ENCODE data around the gene DND1. TPM values are rescaled to one million over a fixed set of nuclear protein-coding genes. Genes with fewer than 3 reads are reported as not detected.
"Not testable (repeated sequence)": the region's sequence is repeated elsewhere in the genome, so short reads cannot be mapped to it uniquely, and the experiment has no call there.

The DND1 gene
- total RNA-seq: 1.4 TPM

DNA sequence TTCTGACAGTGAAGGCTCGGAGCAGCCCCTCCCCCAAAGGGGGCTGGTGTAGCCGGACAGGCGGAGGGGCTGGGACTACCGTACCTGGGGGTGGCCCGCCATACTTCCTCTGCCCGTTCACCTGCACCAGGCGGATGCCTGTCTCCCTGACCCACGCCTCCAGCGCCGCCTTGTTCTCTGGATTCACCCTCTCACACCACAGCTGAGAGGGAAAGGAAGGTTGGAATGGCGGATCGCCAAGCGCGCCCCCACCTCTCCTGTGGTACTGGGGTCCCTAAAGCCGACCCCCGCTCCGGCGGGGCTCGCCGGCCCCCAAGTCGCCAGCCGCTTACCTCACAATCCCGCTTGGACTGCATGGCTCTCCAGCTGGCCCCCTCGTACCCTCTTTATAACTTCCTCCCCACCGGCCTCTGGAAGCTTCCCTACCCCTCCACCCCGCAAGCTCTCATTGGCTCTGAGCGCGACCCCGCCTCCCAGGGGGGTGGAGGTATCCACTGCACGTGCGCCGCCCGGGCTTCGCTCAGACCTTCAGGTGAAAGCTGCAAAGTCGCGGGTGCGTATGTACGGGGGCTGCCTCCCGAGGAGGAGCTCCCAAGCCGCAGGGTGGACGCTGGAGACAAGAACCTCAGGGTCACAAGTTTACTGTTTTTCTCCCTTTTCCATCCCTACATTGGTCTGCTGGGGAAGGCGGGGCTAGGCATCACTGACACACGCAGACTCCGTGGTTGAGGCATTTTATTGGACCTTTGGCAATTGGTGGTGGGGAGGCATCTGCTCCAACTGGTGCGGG, at the start of gene DND1:
TSS of gene DND1 (minus strand) at position 390 of the 790 bp plus-strand sequence. CDS start at position 356, 34 bp downstream.
- no peak for DNase-seq (ENCODE audit: low spot score)
- intact Hi-C loops (cut with DNase I): no loop called here
- ATAC-seq: no peak

DNA sequence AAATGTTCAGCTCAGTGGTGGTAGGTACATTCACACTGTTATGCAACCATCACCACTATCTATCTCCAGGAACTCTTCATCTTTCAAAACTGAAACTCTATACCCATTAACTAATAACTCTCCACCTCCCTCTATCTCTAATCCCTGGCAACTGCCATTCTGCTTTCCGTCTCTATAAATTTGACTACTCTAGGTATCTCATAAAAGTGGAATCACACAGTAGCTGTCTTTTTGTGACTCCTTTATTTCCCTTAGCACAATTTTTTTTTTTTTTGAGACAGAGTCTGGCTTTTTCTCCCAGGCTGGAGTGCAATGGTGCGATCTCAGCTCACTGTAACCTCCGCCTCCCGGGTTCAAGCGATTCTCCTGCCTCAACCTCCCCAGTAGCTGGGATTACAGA, 48.0 kb upstream of the DND1 start:
- ATAC-seq; DNase-seq (ENCODE audit: low spot score); intact Hi-C loops (cut with DNase I): not testable (repeated sequence)

GRCh38 chr5:140720738-140721137, 47.4 kb upstream of the DND1 start:
- DNase-seq (ENCODE audit: low spot score): not testable (repeated sequence)

DNA sequence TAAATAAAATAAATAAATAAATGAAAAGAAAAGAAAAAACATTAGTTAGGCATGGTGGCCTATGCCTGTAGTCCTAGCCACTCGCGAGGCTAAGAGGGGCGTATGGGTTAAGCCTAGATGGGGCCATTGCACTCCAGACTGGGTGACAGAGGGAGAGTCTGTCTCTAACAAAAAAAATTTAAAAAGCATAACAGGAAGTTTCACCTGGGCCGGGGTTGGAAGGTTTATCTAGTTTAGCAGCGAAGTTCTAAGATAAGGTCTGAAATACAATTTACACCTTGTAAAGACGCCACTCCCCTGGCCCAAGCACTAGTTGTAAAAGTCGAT, 44.9 kb upstream of the DND1 start:
- intact Hi-C loops (cut with DNase I): no loop called here
- DNase-seq (ENCODE audit: low spot score): no peak
- no peak for ATAC-seq

More at GRCh38 chr5:140720738-140721137, 47.4 kb upstream of the DND1 start:
- intact Hi-C loops (cut with DNase I); ATAC-seq: not testable (repeated sequence)

GRCh38 chr5:140716238-140716637, 42.9 kb upstream of the DND1 start:
- ATAC-seq; intact Hi-C loops (cut with DNase I); DNase-seq (ENCODE audit: low spot score): not testable (repeated sequence)

DNA sequence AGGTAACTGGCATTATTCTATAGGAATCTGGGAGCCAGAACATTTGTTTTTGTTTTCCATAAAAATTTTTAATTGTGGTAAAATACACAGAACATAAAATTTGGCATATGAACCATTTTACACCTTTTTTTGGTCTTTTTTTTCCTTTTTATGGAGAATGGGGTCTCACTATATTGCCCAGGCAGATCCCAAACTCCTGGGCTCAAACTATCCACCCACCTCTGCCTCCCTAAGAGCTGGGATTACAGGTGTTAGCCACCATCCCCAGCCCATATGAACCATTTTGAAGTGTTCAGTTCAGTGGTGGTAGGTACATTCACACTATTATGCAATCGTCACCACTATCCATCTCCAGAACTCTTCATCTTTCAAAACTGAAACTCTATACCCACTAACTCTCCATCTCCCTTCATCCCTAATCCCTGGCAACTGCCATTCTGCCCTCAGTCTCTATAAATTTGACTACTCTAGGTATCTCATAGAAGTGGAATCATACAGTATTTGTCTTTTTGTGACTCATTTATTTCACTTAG, 40.3 kb upstream of the DND1 start:
- DNase-seq (ENCODE audit: low spot score) (no peak), ATAC-seq (no peak)
- intact Hi-C loops (cut with DNase I): no loop called here

GRCh38 chr5:140711794-140712193, 38.4 kb upstream of the DND1 start:
- intact Hi-C loops (cut with DNase I): no loop called here
- no peak for ATAC-seq
- no peak for DNase-seq (ENCODE audit: low spot score)

- peak; percentile 86 for DNase-seq (ENCODE audit: low spot score)
- intact Hi-C loops (cut with DNase I): no loop called here
- ATAC-seq: peak; percentile 97
Observed at GRCh38 chr5:140710899-140711552, 37.6 kb upstream of the DND1 start.

- ATAC-seq; DNase-seq (ENCODE audit: low spot score); intact Hi-C loops (cut with DNase I): not testable (repeated sequence)
Observed at GRCh38 chr5:140708787-140709186, 35.4 kb upstream of the DND1 start.

- DNase-seq (ENCODE audit: low spot score) (no peak), ATAC-seq (no peak)
- intact Hi-C loops (cut with DNase I): no loop called here
Observed at GRCh38 chr5:140707812-140708211, 34.4 kb upstream of the DND1 start.

GRCh38 chr5:140700177-140701144, 27.1 kb upstream of the DND1 start, which contains the start of gene ZMAT2:
Gene ZMAT2 (plus strand): TSS chr5:140700447. CDS start chr5:140700461, 14 bp downstream.
- DNase-seq (ENCODE audit: low spot score): peak; percentile 96
- peak; percentile 100 for ATAC-seq
- intact Hi-C loops (cut with DNase I): no loop called here

GRCh38 chr5:140696891-140697492, 23.6 kb upstream of the DND1 start:
- ATAC-seq: no peak
- intact Hi-C loops (cut with DNase I): no loop called here

GRCh38 chr5:140694276-140694675, 20.9 kb upstream of the DND1 start:
- intact Hi-C loops (cut with DNase I): no loop called here
- no peak for ATAC-seq

More at GRCh38 chr5:140696891-140697492, 23.6 kb upstream of the DND1 start:
- DNase-seq (ENCODE audit: low spot score): no peak

DNA sequence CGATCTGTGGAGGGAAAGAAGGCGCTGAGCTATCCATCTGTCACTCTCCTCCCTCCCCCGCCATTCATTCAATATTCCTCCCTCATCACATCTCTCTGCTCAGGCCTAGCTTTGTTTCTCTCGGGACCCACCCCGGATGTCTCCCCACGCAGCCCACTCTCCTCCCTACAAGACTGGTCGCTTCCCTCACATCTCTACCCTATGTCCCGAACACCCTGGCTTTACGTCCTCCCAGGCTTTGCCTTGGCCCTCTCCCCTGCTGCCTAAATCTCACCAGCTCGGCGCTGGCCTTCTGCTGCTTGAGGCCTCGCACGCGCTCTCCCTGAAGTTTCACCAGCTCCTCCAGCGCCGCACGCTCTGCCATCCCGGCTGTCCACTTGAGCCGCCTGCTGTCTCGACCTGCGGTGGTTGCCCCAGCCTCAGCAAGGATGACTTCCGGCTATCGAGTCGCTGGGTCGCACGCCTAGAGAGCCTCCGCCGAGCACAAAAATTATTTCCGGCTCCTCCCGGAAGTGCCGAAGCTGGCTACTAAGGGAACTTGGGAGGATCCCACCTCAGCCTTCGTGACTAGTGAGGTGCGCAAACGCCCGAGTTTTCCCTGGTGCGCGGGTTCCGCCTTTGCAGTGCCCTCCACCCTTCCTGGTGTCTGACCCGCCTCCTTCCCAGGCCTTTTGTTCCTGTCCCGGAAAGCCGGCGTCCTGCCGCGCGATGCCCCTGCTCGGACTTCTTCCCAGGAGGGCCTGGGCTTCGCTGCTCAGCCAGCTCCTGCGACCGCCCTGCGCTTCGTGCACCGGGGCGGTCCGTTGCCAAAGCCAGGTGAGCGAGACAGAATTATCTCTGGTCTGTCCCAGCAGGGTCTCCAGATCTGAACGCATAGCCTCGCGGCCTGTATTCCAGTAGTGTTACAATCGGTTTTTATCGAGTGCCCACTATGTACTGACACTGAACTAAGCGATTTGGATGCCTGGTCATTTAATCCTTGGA, 17.9 kb upstream of the DND1 start, which contains the start of the genes HARS1 and HARS2:
TSS of gene HARS1 (minus strand) at position 430 of the 984 bp plus-strand sequence. CDS start at position 364, 66 bp downstream.
TSS of gene HARS2 (plus strand) at position 515 of the 984 bp plus-strand sequence. CDS start at position 709, 194 bp downstream.
- intact Hi-C loops (cut with DNase I): no loop called here
- DNase-seq (ENCODE audit: low spot score): peak; percentile 90
- peak; percentile 99 for ATAC-seq

More at GRCh38 chr5:140694276-140694675, 20.9 kb upstream of the DND1 start:
- DNase-seq (ENCODE audit: low spot score): no peak

GRCh38 chr5:140690376-140690932, 17.1 kb upstream of the DND1 start:
- intact Hi-C loops (cut with DNase I): no loop called here
- no peak for ATAC-seq

GRCh38 chr5:140678993-140679392, 5.6 kb upstream of the DND1 start:
- ATAC-seq (no peak), DNase-seq (ENCODE audit: low spot score) (no peak)
- intact Hi-C loops (cut with DNase I): no loop called here

More at GRCh38 chr5:140690376-140690932, 17.1 kb upstream of the DND1 start:
- no peak for DNase-seq (ENCODE audit: low spot score)

DNA sequence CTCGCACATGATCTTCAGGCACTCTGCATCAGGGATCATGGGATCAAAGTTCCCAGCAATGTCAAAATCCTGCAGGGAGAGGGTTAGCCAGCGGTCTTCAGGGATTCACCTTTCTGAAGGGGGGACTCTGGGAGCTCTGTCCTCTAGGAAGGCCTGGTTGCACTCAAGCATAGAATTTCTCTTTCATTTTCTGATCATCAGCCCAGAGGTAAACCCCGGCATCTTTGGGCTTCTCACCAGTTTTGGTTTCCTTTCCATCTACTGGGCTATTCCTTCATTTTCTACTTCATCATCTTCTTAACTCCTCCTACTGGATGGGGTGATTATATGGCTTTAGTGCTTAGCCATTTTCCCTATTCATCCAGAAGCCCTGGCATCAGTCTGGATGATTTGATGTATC, 4.6 kb upstream of the DND1 start:
- ATAC-seq: no peak
- no peak for DNase-seq (ENCODE audit: low spot score)
- intact Hi-C loops (cut with DNase I): no loop called here

All from sciatic nerve (tissue), 2 donors.